Glomerular endothelial cell (primary cell): ENCODE results near the gene CEP57L1. TPM values are rescaled to one million over a fixed set of nuclear protein-coding genes. Genes with fewer than 3 reads are reported as not detected.

ENCODE experiments used
- total RNA-seq: library from RNA; depleted of rRNA; stranded (reverse); fragments of >200 nt; gene quantifications from 2 replicates; pipeline ENCODE4 v1.2.3, GENCODE V29; 2015

CEP57L1 gene
- total RNA-seq, 1 donor from 2014 or later: 17.3 TPM

Other genes with a start within 250 kb of the CEP57L1 start
- gene ARMC2, start 247.1 kb upstream of the CEP57L1 start, total RNA-seq: 1.0 and 1.1 TPM in 2 replicates
- gene SESN1, start 661 bp upstream of the CEP57L1 start, total RNA-seq: 20.2 and 24.1 TPM in 2 replicates